ENCODE measurements around the gene NCF4. TPM values are rescaled to one million over a fixed set of nuclear protein-coding genes. Genes with fewer than 3 reads are reported as not detected.

The NCF4 gene
- total RNA-seq, 6 experiments from 2014 or later, result not detected

- peaks cover 20% of the 10 kb centered on the region for H3K27me3 Mint-ChIP-seq (ENCODE audit: insufficient read depth)
- 0 out of 2 replicates have a peak, but pooled peaks cover 4% of the 10 kb centered on the region for H3K36me3 Mint-ChIP-seq (ENCODE audit: low read depth)
- DNase-seq, result no peak
- no peaks in the 10 kb centered on the region for H3K4me1 Mint-ChIP-seq (ENCODE audit: low read depth)
- H3K27ac Mint-ChIP-seq, result no peak overlapping the region
- no peak for TF ChIP-seq CTCF (IDR thresholded peaks at IDR 0.05)
- H3K4me3 Mint-ChIP-seq, result no peak overlapping the region
- no peaks in the 10 kb centered on the region for H3K9me3 Mint-ChIP-seq
Measured at GRCh38 chr22:36830601-36831000, 30.2 kb upstream of the NCF4 start.

- Mint-ChIP-seq H3K27ac (no peak overlapping the region), H3K4me1 (ENCODE audit: low read depth) (no peaks in the 10 kb centered on the region), H3K36me3 (ENCODE audit: low read depth) (0 out of 2 replicates have a peak, but pooled peaks cover 4% of the 10 kb centered on the region), H3K9me3 (no peaks in the 10 kb centered on the region), H3K4me3 (no peak overlapping the region), H3K27me3 (ENCODE audit: insufficient read depth) (peaks cover 26% of the 10 kb centered on the region)
- no peak for TF ChIP-seq CTCF (IDR thresholded peaks at IDR 0.05)
- DNase-seq, result no peak
Measured at GRCh38 chr22:36831206-36831605, 29.6 kb upstream of the NCF4 start.

DNA sequence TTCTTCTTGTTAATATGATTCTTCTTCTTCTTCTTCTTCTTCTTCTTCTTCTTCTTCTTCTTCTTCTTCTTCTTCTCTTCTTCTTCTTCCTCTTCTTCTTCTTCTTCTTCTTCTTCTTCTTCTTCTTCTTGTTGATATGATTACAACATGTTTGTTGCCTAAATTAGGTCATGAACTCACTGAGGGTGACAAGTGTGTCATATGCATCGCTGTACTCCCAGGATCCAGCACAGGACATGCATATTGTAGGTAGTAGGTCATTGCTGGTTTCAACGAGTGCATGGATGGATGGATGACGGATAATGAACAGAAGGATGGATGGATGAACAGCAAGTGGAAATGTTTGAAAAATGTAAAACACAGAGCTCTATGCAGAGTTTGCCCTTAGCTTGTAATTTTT, 29.1 kb upstream of the NCF4 start:
- H3K4me1 Mint-ChIP-seq (ENCODE audit: low read depth), result no peaks in the 10 kb centered on the region
- DNase-seq, result no peak
- H3K36me3 Mint-ChIP-seq (ENCODE audit: low read depth), result 0 out of 2 replicates have a peak, but pooled peaks cover 4% of the 10 kb centered on the region
- no peak overlapping the region for H3K27ac Mint-ChIP-seq
- TF ChIP-seq CTCF (IDR thresholded peaks at IDR 0.05), result no peak
- no peak overlapping the region for H3K4me3 Mint-ChIP-seq
- peaks cover 25% of the 10 kb centered on the region for H3K27me3 Mint-ChIP-seq (ENCODE audit: insufficient read depth)
- no peaks in the 10 kb centered on the region for H3K9me3 Mint-ChIP-seq

DNA sequence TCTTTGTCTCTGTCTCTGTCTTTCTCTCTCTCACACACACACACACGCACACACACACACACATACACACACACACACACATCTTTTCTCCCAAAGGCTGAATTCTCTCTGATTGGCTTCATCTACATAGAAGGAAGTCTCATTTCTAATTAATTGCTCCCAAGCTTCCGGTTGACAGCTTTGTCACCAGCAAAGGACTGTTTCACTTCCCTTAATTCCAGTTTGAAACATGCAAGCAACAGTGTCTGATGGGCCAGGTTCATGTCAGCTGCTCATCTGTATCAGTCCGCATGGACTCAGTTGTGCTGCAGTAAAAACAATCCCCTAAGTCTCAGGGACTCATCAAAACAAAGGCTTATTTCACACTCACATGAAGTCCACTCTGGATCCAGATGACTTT, 27.7 kb upstream of the NCF4 start:
- H3K27me3 Mint-ChIP-seq (ENCODE audit: insufficient read depth), result peaks cover 31% of the 10 kb centered on the region
- no peaks in the 10 kb centered on the region for H3K4me1 Mint-ChIP-seq (ENCODE audit: low read depth)

GRCh38 chr22:36835903-36836302, 24.9 kb upstream of the NCF4 start:
- DNase-seq, result no peak
- Mint-ChIP-seq H3K27me3 (ENCODE audit: insufficient read depth) (peaks cover 40% of the 10 kb centered on the region), H3K4me3 (no peak overlapping the region), H3K9me3 (peaks cover 10% of the 10 kb centered on the region; the same call in 1 of the 2 replicates), H3K4me1 (ENCODE audit: low read depth) (peaks cover 10% of the 10 kb centered on the region), H3K27ac (no peak overlapping the region), H3K36me3 (ENCODE audit: low read depth) (peaks cover 9% of the 10 kb centered on the region; the same call in 1 of the 2 replicates)
- TF ChIP-seq CTCF (IDR thresholded peaks at IDR 0.05), result no peak

More for the DNA sequence above, 27.7 kb upstream of the NCF4 start:
- Mint-ChIP-seq H3K9me3 (peaks cover 7% of the 10 kb centered on the region; the same call in 1 of the 2 replicates), H3K27ac (no peak overlapping the region), H3K4me3 (no peak overlapping the region), H3K36me3 (ENCODE audit: low read depth) (peaks cover 9% of the 10 kb centered on the region; the same call in 1 of the 2 replicates)
- TF ChIP-seq CTCF (IDR thresholded peaks at IDR 0.05), result no peak
- DNase-seq, result no peak

All from HFFc6 (cell line).